B cell (primary cell): ENCODE results near the gene PTPRT. TPM values are rescaled to one million over a fixed set of nuclear protein-coding genes. Genes with fewer than 3 reads are reported as not detected.

ENCODE experiments used
- ATAC-seq: fragments of 200-7000 bp; cut with Tn5 transposase; one replicate; pipeline ENCODE4 v1.10.0; 2021; ENCODE audit warnings: low read depth, mild to moderate bottlenecking, moderate number of reproducible peaks, moderate library complexity
- CTCF ChIA-PET: fragments of 350-600 bp; sonication (Branson Sonifier 250); formaldehyde crosslinking; loops from one replicate; lab custom pipeline; 2021; ENCODE audit warnings: antibody characterized with exemption, inconsistent platforms; lab: Charles Lee
- POLR2A ChIA-PET: fragments of 350-600 bp; sonication (Branson Sonifier 250); formaldehyde crosslinking; loops from one replicate; lab custom pipeline; 2021; ENCODE audit warnings: antibody characterized with exemption; lab: Charles Lee
- DNase-seq: peaks from one replicate; pipeline ENCODE4 v3.0.0; 2013
- H2AFZ ChIP-seq: 2 replicates; pipeline ENCODE4 v1.6.1; 2012; ENCODE audit warnings: mild to moderate bottlenecking, low read depth, low read length; ENCODE audit not compliant: insufficient read depth, poor library complexity, severe bottlenecking
- H3K27ac ChIP-seq, 2 donors: 1 replicate in 1 of 2; 2 replicates in 1 of 2; pipeline ENCODE4 v1.5.1; 2012 to 2013; ENCODE audit warnings: low read length in 2 of 2, mild to moderate bottlenecking in 2 of 2, moderate library complexity in 1 of 2
- H3K27me3 ChIP-seq, 4 experiments: fragments of 200-600 bp in 1 of 4; sonication (generic) in 1 of 4; replicated peaks in 1 of 4; 1 replicate in 2 of 4; 2 replicates in 2 of 4; pipeline versions ENCODE4 v1.6.1 to v1.7.0; 2013 to 2016; ENCODE audit warnings: low read length in 3 of 4, mild to moderate bottlenecking in 2 of 4, mixed read lengths in 1 of 4, moderate library complexity in 1 of 4; ENCODE audit not compliant: insufficient read depth in 4 of 4, control insufficient read depth in 3 of 4; ENCODE audit errors: control extremely low read depth in 1 of 4
- H3K36me3 ChIP-seq, 2 experiments: replicated peaks in 1 of 2; 1 replicate in 1 of 2; 2 replicates in 1 of 2; pipeline versions ENCODE4 v1.6.1 to v1.7.1; 2013; ENCODE audit warnings: low read length in 1 of 2; ENCODE audit not compliant: insufficient read depth in 2 of 2, control insufficient read depth in 1 of 2; ENCODE audit errors: control extremely low read depth in 1 of 2, extremely low read depth in 1 of 2
- H3K4me1 ChIP-seq, 2 donors: fragments of 200-600 bp in 1 of 2; sonication (generic) in 1 of 2; 1 replicate in 1 of 2; 2 replicates in 1 of 2; pipeline versions ENCODE4 v1.5.1 to v1.6.1; 2013 to 2017; ENCODE audit warnings: low read length in 2 of 2; ENCODE audit not compliant: control insufficient read depth in 2 of 2, insufficient read depth in 2 of 2
- H3K4me2 ChIP-seq: replicated peaks from 2 replicates; pipeline ENCODE3; 2012; ENCODE audit warnings: mild to moderate bottlenecking, low read depth, low read length; ENCODE audit not compliant: poor library complexity, severe bottlenecking
- H3K4me3 ChIP-seq, 5 experiments: fragments of 200-600 bp in 1 of 5; sonication (generic) in 1 of 5; 1 replicate in 3 of 5; 2 replicates in 2 of 5; pipeline versions ENCODE4 v1.5.1 to v1.7.0; 2011 to 2016; ENCODE audit warnings: low read length in 4 of 5, mild to moderate bottlenecking in 4 of 5, low read depth in 2 of 5, control low read depth in 1 of 5, moderate library complexity in 1 of 5; ENCODE audit not compliant: insufficient read depth in 1 of 5; ENCODE audit errors: control extremely low read depth in 1 of 5, extremely low read depth in 1 of 5
- H3K79me2 ChIP-seq: fragments of 200-600 bp; sonication (generic); one replicate; pipeline ENCODE4 v1.6.0; 2016; ENCODE audit warnings: low read length; ENCODE audit not compliant: control insufficient read depth, insufficient read depth
- H3K9ac ChIP-seq: fragments of 200-600 bp; sonication (generic); 2 replicates; pipeline ENCODE4 v1.6.1; 2017; ENCODE audit warnings: mild to moderate bottlenecking, low read length, moderate library complexity
- H3K9me3 ChIP-seq, 3 donors: one replicate each; pipeline versions ENCODE4 v1.6.1 to v1.7.1; 2013; ENCODE audit warnings: low read length in 2 of 3; ENCODE audit not compliant: control insufficient read depth in 2 of 3, insufficient read depth in 1 of 3; ENCODE audit errors: control extremely low read depth in 1 of 3
- H4K20me1 ChIP-seq: 2 replicates; pipeline ENCODE4 v1.6.0; 2012; ENCODE audit warnings: mild to moderate bottlenecking, low read length; ENCODE audit not compliant: insufficient read depth, control insufficient read depth, poor library complexity, severe bottlenecking
- H3K27ac Mint-ChIP-seq: one replicate; pipeline ENCODE4 v1.8.0; 2021; ENCODE audit warnings: mixed read lengths
- H3K27me3 Mint-ChIP-seq: one replicate; pipeline ENCODE4 v1.8.0; 2021; ENCODE audit warnings: mixed read lengths
- H3K4me1 Mint-ChIP-seq: one replicate; pipeline ENCODE4 v1.8.0; 2021; ENCODE audit warnings: mixed read lengths
- H3K4me3 Mint-ChIP-seq: one replicate; pipeline ENCODE4 v1.8.0; 2021; ENCODE audit warnings: mixed read lengths
- H3K9me3 Mint-ChIP-seq: one replicate; pipeline ENCODE4 v1.8.0; 2022; ENCODE audit warnings: mixed read lengths; ENCODE audit not compliant: insufficient read depth
- EZH2 ChIP-seq: IDR thresholded peaks from 2 replicates; pipeline ENCODE4 v1.6.1; 2012; ENCODE audit warnings: borderline replicate concordance, low read depth, mild to moderate bottlenecking, moderate library complexity, low read length; ENCODE audit not compliant: insufficient read depth, poor library complexity, severe bottlenecking
- WGBS: methylation state at CpG from one replicate; pipeline ENCODE4 v1.1.5; 2013; ENCODE audit warnings: missing lambda C conversion rate; ENCODE audit not compliant: insufficient coverage; 5-methylcytosine and 5-hydroxymethylcytosine counted together
- intact Hi-C: fragments of 100-400 bp; cut with micrococcal nuclease; formaldehyde crosslinking; loops from one replicate; pipeline ENCODE4 v1.10.0; 2022
- polyA plus RNA-seq: library from polyadenylated mRNA; depleted of rRNA; stranded (reverse); fragments of >200 nt; gene quantifications from 2 replicates; pipeline ENCODE4 v1.2.3, GENCODE V29; 2012
- total RNA-seq, 2 donors: library from RNA; stranded (reverse); fragments of 120-200 nt in 1 of 2; gene quantifications; 1 replicate in 1 of 2; 2 replicates in 1 of 2; pipeline versions ENCODE4 v1.2.3 to v1.2.4, GENCODE V29; 2013 to 2022
- TF ChIP-seq, protein P1 (sequence below): fragments of 200-600 bp; IDR thresholded peaks from one replicate; pipeline ENCODE4 v1.8.0; 2022; ENCODE audit warnings: antibody characterized with exemption, mild to moderate bottlenecking

The PTPRT gene
- total and polyA plus RNA-seq, 2 donors (not counting 1 experiment from before 2014, with no cell fraction given): not detected

DNA sequence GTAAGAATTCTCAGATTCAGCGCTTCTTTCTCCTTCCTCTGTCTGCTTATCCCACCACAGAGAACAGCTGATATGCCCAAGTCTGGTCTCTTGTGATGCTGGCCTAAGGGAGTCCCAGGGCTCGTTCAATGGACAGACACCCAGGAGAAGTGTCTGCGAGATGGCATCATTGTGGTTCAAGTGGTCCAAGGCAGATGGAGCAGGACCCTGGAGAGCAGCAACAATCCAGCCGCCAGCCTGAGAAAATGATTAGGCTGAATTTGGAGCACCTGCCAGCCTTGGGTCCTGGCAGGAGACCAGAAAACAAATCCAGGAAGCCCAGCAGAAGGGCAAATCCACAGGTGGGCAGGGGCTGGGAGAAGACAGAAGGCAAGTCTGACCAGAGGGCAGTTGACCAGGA is 145.8 kb downstream of the PTPRT start:
- H3K27me3 ChIP-seq: no peaks in the 10 kb centered on the region
- H3K9me3 ChIP-seq: peaks cover 0 to 5% (median 0%) of the 10 kb centered on the region in 3 donors
- no peak for DNase-seq
- no peaks in the 10 kb centered on the region for H3K4me1 ChIP-seq
- no peak overlapping the region for H3K9ac ChIP-seq
- Mint-ChIP-seq H3K9me3 (no peaks in the 10 kb centered on the region), H3K4me1 (no peaks in the 10 kb centered on the region), H3K4me3 (no peak overlapping the region), H3K27me3 (no peaks in the 10 kb centered on the region), H3K27ac (no peak overlapping the region)
- no peak overlapping the region for H3K4me2 ChIP-seq
- no peaks in the 10 kb centered on the region for H4K20me1 ChIP-seq
- no peak overlapping the region for H2AFZ ChIP-seq
- H3K4me3 ChIP-seq: no peak overlapping the region
- no peak overlapping the region for H3K27ac ChIP-seq
- 39% methylated on average over 3 of the region's 4 CpGs for WGBS
- POLR2A ChIA-PET: no interaction called here
- H3K36me3 ChIP-seq: no peaks in the 10 kb centered on the region
- ATAC-seq: no peak
- intact Hi-C loops: no loop called here
- H3K79me2 ChIP-seq: no peaks in the 10 kb centered on the region
- TF ChIP-seq, protein P1, sequence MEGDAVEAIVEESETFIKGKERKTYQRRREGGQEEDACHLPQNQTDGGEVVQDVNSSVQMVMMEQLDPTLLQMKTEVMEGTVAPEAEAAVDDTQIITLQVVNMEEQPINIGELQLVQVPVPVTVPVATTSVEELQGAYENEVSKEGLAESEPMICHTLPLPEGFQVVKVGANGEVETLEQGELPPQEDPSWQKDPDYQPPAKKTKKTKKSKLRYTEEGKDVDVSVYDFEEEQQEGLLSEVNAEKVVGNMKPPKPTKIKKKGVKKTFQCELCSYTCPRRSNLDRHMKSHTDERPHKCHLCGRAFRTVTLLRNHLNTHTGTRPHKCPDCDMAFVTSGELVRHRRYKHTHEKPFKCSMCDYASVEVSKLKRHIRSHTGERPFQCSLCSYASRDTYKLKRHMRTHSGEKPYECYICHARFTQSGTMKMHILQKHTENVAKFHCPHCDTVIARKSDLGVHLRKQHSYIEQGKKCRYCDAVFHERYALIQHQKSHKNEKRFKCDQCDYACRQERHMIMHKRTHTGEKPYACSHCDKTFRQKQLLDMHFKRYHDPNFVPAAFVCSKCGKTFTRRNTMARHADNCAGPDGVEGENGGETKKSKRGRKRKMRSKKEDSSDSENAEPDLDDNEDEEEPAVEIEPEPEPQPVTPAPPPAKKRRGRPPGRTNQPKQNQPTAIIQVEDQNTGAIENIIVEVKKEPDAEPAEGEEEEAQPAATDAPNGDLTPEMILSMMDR: no peak
- TF ChIP-seq EZH2: no peak
- CTCF ChIA-PET: no interaction called here

DNA sequence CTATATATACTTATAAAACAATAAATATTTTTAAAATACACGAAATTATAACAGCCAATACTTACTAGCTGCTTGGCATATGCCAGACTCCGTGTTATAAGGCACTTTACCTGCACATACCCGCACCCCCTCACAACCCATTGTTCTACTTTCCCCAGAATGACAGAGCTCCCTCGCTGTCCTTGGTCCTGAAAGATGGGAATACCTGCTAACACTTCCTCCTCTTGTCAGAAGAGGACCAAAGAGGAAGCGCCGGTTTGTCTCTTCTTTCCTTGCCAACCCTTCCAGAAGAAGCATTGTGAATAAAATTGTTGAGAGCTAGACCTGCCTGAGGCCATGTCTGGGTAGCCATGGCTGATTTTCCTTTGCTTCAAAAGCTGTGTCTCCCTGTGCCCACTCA is 149.3 kb downstream of the PTPRT start:
- intact Hi-C loops: no loop called here
- Mint-ChIP-seq H3K4me3 (no peak overlapping the region), H3K9me3 (no peaks in the 10 kb centered on the region), H3K27ac (no peak overlapping the region), H3K27me3 (no peaks in the 10 kb centered on the region), H3K4me1 (no peaks in the 10 kb centered on the region)
- ChIA-PET CTCF (no interaction called here), POLR2A (no interaction called here)
- Histone ChIP-seq H3K4me3 (no peak overlapping the region), H3K27ac (no peak overlapping the region), H4K20me1 (no peaks in the 10 kb centered on the region), H3K27me3 (no peaks in the 10 kb centered on the region), H3K36me3 (no peaks in the 10 kb centered on the region), H3K9ac (no peak overlapping the region), H3K4me2 (no peak overlapping the region), H3K4me1 (no peaks in the 10 kb centered on the region), H2AFZ (no peak overlapping the region), H3K79me2 (no peaks in the 10 kb centered on the region), H3K9me3 (peaks cover 0 to 5% (median 0%) of the 10 kb centered on the region in 3 donors)
- DNase-seq (no peak), ATAC-seq (no peak)
- 14% methylated on average over 3 of the region's 6 CpGs for WGBS
- no peak for TF ChIP-seq EZH2
- TF ChIP-seq, protein P1: no peak
